ENCODE measurements around the gene DNTT.

Gene DNTT

GRCh38 chr10:96311180-96311715 lies 7.0 kb downstream of the DNTT start:
- DNase-seq: no peak

- no peak for DNase-seq
Measured at GRCh38 chr10:96313344-96313743, 9.1 kb downstream of the DNTT start.

GRCh38 chr10:96317067-96317833 lies 13.0 kb downstream of the DNTT start:
- DNase-seq: no peak

GRCh38 chr10:96319754-96320474 lies 15.7 kb downstream of the DNTT start:
- DNase-seq: no peak

GRCh38 chr10:96321822-96322221 lies 17.6 kb downstream of the DNTT start:
- DNase-seq: no peak

GRCh38 chr10:96322275-96322674 lies 18.0 kb downstream of the DNTT start:
- DNase-seq: no peak

- DNase-seq: no peak
Measured at GRCh38 chr10:96324447-96324846, 20.2 kb downstream of the DNTT start.

- DNase-seq: no peak
Measured at GRCh38 chr10:96325719-96326373, 21.6 kb downstream of the DNTT start.

- DNase-seq: no peak
Measured at GRCh38 chr10:96327462-96327861, 23.2 kb downstream of the DNTT start.

- no peak for DNase-seq
Measured at GRCh38 chr10:96333101-96333500, 28.9 kb downstream of the DNTT start.

- no peak for DNase-seq
Measured at GRCh38 chr10:96334616-96335526, 30.6 kb downstream of the DNTT start.

- DNase-seq: no peak
Measured at GRCh38 chr10:96337106-96337505, 32.9 kb downstream of the DNTT start.

GRCh38 chr10:96338279-96338925 lies 34.2 kb downstream of the DNTT start:
- no peak for DNase-seq

GRCh38 chr10:96339383-96339782 lies 35.1 kb downstream of the DNTT start:
- DNase-seq: no peak

GRCh38 chr10:96339956-96340904 lies 36.0 kb downstream of the DNTT start:
- peak; percentile 65 for DNase-seq

GRCh38 chr10:96341219-96342182 lies 37.3 kb downstream of the DNTT start:
- DNase-seq: no peak

- DNase-seq: no peak
Measured at GRCh38 chr10:96342402-96342801, 38.2 kb downstream of the DNTT start.

- no peak for DNase-seq
Measured at GRCh38 chr10:96344178-96344577, 39.9 kb downstream of the DNTT start.

GRCh38 chr10:96345222-96345621 lies 41.0 kb downstream of the DNTT start:
- no peak for DNase-seq

- no peak for DNase-seq
Measured at GRCh38 chr10:96346295-96346694, 42.1 kb downstream of the DNTT start.

Data from activated naive CD4-positive, alpha-beta T cell treated with anti-CD3 and anti-CD28 coated beads, Interleukin-2, amount 50 U/mL, for 16 hours (primary cell).